Immature natural killer cell (primary cell): ENCODE data around the gene TMEM132C. TPM values are rescaled to one million over a fixed set of nuclear protein-coding genes. Genes with fewer than 3 reads are reported as not detected.

Experiments used
- DNase-seq, 3 donors: peaks; one replicate each; pipeline ENCODE4 v3.0.0; 2022; ENCODE audit warnings: mixed read lengths in 1 of 3
- H3K27ac Mint-ChIP-seq, 6 donors: one replicate each; pipeline ENCODE4 v1.8.0; 2020; ENCODE audit warnings: mixed read lengths in 6 of 6, mild to moderate bottlenecking in 5 of 6, inconsistent platforms in 4 of 6, moderate library complexity in 3 of 6
- H3K27me3 Mint-ChIP-seq, 3 donors: one replicate each; pipeline ENCODE4 v1.8.0; 2020 to 2021; ENCODE audit warnings: low read depth in 3 of 3, mild to moderate bottlenecking in 3 of 3, mixed read lengths in 3 of 3, moderate library complexity in 3 of 3, inconsistent platforms in 1 of 3
- H3K36me3 Mint-ChIP-seq, 3 donors: one replicate each; pipeline ENCODE4 v1.8.0; 2020; ENCODE audit warnings: mixed read lengths in 3 of 3, inconsistent platforms in 2 of 3, mild to moderate bottlenecking in 2 of 3
- H3K4me1 Mint-ChIP-seq, 2 donors: one replicate each; pipeline ENCODE4 v1.8.0; 2020; ENCODE audit warnings: inconsistent platforms in 2 of 2, mild to moderate bottlenecking in 2 of 2, mixed read lengths in 2 of 2, moderate library complexity in 1 of 2
- H3K4me3 Mint-ChIP-seq, 5 donors: one replicate each; pipeline ENCODE4 v1.8.0; 2020; ENCODE audit warnings: mild to moderate bottlenecking in 5 of 5, mixed read lengths in 5 of 5, inconsistent platforms in 3 of 5, moderate library complexity in 3 of 5
- H3K9me3 Mint-ChIP-seq, 6 donors: one replicate each; pipeline ENCODE4 v1.8.0; 2020; ENCODE audit warnings: mild to moderate bottlenecking in 6 of 6, mixed read lengths in 6 of 6, inconsistent platforms in 4 of 6, moderate library complexity in 3 of 6
- polyA plus RNA-seq, 3 donors: library from polyadenylated mRNA; unstranded; fragments of 300-500 nt; fragmentation: Illumina TruSeq; gene quantifications; one replicate each; pipeline ENCODE4 v1.2.3, GENCODE V29; 2021

The TMEM132C gene
- polyA plus RNA-seq, 3 donors from 2014 or later, result 0.24 TPM; not detected in 2

GRCh38 chr12:128617304-128617833 is 350.4 kb downstream of the TMEM132C start:
- DNase-seq, result no peak
- H3K27me3 Mint-ChIP-seq, result peaks cover 3 to 5% (median 4%) of the 10 kb centered on the region in 3 donors
- peak overlapping the region in 1 of 6 donors; percentile 59 for H3K27ac Mint-ChIP-seq
- no peaks in the 10 kb centered on the region for H3K9me3 Mint-ChIP-seq
- peaks cover 4 to 8% of the 10 kb centered on the region in 2 donors for H3K4me1 Mint-ChIP-seq
- H3K36me3 Mint-ChIP-seq, result no peaks in the 10 kb centered on the region
- H3K4me3 Mint-ChIP-seq, result no peak overlapping the region

- Mint-ChIP-seq H3K4me1 (peaks cover 4 to 8% of the 10 kb centered on the region in 2 donors), H3K36me3 (no peaks in the 10 kb centered on the region)
Measured at GRCh38 chr12:128619263-128619662, 352.3 kb downstream of the TMEM132C start.

GRCh38 chr12:128621304-128621703 is 354.3 kb downstream of the TMEM132C start:
- Mint-ChIP-seq H3K36me3 (no peaks in the 10 kb centered on the region), H3K27ac (no peak overlapping the region), H3K4me1 (peaks cover 4 to 8% of the 10 kb centered on the region in 2 donors), H3K4me3 (no peak overlapping the region), H3K27me3 (peaks cover 2 to 3% (median 3%) of the 10 kb centered on the region in 3 donors), H3K9me3 (no peaks in the 10 kb centered on the region)
- no peak for DNase-seq

More at GRCh38 chr12:128619263-128619662, 352.3 kb downstream of the TMEM132C start:
- Mint-ChIP-seq H3K4me3 (no peak overlapping the region), H3K9me3 (no peaks in the 10 kb centered on the region), H3K27ac (no peak overlapping the region), H3K27me3 (peaks cover 3 to 4% (median 3%) of the 10 kb centered on the region in 3 donors)
- no peak for DNase-seq

DNA sequence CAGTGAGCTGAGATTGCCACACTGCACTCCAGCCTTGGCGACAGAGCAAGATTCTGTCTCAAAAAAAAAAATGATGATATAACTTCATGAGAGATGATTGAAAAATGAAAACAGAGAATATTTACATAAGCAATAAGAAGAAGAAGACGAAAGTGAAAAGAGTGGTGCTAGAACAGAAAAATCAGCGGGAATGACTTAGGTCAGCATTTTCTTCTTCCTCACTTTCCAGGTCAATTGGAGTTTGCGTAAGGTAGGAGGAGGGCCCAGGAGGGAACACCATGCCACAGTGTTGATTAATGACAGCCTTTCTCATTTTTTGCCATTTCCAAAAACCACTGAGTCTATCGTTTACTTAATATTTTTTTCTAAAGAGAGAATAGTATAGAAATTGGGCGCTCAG is 356.8 kb downstream of the TMEM132C start:
- no peak for DNase-seq
- Mint-ChIP-seq H3K27ac (no peak overlapping the region), H3K4me1 (no peaks in the 10 kb centered on the region), H3K27me3 (peaks cover 0 to 4% (median 0%) of the 10 kb centered on the region in 3 donors), H3K9me3 (no peaks in the 10 kb centered on the region), H3K4me3 (no peak overlapping the region), H3K36me3 (peaks cover 0 to 4% (median 0%) of the 10 kb centered on the region in 3 donors)

DNA sequence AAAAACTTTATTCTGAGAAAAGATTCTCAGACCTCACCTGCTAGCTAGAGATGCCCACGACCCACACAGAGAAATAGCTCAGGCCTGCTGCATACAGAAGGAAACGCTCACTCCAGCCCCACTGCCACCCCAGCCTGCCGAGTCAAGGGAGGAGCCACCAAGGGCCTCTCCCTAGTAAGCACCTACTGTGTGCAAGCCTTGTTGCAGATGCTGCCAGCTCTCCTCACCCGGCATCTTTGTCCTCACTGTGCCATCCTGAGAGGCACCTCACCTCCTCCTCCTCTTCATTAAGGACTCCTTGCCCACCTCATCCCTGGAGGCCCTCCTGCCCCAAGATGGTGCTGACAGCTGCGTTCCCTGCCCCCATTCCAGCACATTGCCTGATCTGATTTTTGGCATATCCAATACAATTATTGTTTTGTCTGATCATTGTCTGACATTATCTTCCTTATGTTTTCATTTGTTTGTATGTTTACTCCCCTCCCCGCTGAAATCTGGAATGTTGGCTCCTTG is 359.9 kb downstream of the TMEM132C start:
- Mint-ChIP-seq H3K4me1 (no peaks in the 10 kb centered on the region), H3K36me3 (peaks cover 0 to 4% (median 0%) of the 10 kb centered on the region in 3 donors), H3K9me3 (peaks cover 0 to 2% (median 0%) of the 10 kb centered on the region in 6 donors), H3K27ac (no peak overlapping the region), H3K4me3 (no peak overlapping the region), H3K27me3 (peaks cover 0 to 9% (median 3%) of the 10 kb centered on the region in 3 donors)
- DNase-seq, result no peak

GRCh38 chr12:128627659-128628058 is 360.7 kb downstream of the TMEM132C start:
- no peak for DNase-seq
- no peak overlapping the region for H3K27ac Mint-ChIP-seq
- H3K27me3 Mint-ChIP-seq, result peaks cover 0 to 9% (median 3%) of the 10 kb centered on the region in 3 donors
- H3K36me3 Mint-ChIP-seq, result peaks cover 0 to 4% (median 0%) of the 10 kb centered on the region in 3 donors
- H3K4me1 Mint-ChIP-seq, result no peaks in the 10 kb centered on the region
- H3K9me3 Mint-ChIP-seq, result peaks cover 0 to 2% (median 0%) of the 10 kb centered on the region in 6 donors
- H3K4me3 Mint-ChIP-seq, result no peak overlapping the region

DNA sequence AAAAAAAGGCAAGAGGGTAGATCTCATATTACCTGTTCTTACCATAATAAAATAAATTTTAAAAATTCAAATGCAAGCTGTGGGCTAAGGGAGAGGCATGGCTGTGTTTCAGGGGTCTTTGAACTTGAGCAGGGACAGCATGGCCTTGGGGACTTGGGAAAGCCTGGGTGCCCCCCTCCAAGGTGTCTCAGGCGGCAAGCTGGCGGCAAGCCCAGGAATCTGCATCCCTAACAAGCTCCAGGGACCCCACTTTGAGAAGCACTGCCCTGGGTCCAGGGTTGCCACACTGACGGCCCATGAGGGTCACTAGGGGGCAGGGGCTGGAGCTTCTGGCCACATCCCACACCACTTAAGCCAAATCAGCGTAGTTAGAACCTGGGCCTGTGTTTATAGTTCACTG is 363.0 kb downstream of the TMEM132C start:
- Mint-ChIP-seq H3K27me3 (peaks cover 2 to 9% (median 6%) of the 10 kb centered on the region in 3 donors), H3K36me3 (peaks cover 0 to 4% (median 0%) of the 10 kb centered on the region in 3 donors), H3K27ac (no peak overlapping the region), H3K4me3 (no peak overlapping the region), H3K4me1 (no peaks in the 10 kb centered on the region), H3K9me3 (peaks cover 0 to 2% (median 0%) of the 10 kb centered on the region in 6 donors)
- no peak for DNase-seq

GRCh38 chr12:128637642-128638606 is 371.0 kb downstream of the TMEM132C start:
- Mint-ChIP-seq H3K27me3 (peaks cover 0 to 3% (median 2%) of the 10 kb centered on the region in 3 donors), H3K9me3 (no peaks in the 10 kb centered on the region), H3K27ac (peak overlapping the region in 5 of 6 donors; percentile 49 to 71 (median 66)), H3K4me3 (no peak overlapping the region), H3K4me1 (peaks cover 0 to 6% of the 10 kb centered on the region in 2 donors), H3K36me3 (no peaks in the 10 kb centered on the region)
- DNase-seq, result peak in 1 of 3 donors; percentile 9

DNA sequence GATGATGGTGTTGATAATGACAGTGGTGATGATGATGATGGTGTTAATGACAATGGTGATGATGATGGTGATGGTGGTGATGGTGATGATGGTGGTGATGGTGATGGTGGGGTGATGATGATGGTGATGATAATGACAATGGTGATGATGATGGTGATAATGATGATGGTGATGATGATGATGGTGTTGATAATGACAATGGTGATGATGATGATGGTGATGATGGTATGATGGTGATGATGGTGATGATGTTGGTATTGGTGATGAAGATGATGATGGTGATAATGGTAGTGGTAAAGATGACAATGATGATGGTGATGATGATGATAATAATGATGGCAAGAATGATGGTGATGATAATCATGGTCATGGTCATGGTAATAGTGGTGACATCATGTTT is 372.1 kb downstream of the TMEM132C start:
- no peak for DNase-seq
- peaks cover 0 to 3% (median 0%) of the 10 kb centered on the region in 3 donors for H3K27me3 Mint-ChIP-seq
- H3K4me1 Mint-ChIP-seq, result peaks cover 3 to 6% of the 10 kb centered on the region in 2 donors
- no peaks in the 10 kb centered on the region for H3K9me3 Mint-ChIP-seq
- no peak overlapping the region for H3K4me3 Mint-ChIP-seq
- H3K36me3 Mint-ChIP-seq, result no peaks in the 10 kb centered on the region
- H3K27ac Mint-ChIP-seq, result no peak overlapping the region

DNA sequence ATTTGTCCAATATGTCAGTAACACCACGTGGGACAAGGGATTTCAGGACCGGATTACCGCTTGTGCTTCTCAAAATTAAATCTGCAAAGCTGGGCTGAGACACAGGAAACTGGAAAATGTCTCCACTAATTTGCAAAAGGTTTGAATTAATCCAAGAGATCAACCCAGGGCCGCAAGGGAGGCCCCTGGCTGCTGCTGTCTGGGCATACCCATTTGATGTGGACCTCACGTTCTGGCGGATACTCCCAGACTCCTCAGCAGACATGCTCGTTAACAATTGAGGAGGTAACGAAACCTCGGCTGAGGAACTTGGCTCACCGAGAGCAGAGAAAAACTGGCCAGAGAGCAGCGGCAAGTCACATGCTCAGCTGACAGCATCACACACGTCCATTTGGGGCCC is 376.2 kb downstream of the TMEM132C start:
- H3K27ac Mint-ChIP-seq, result no peak overlapping the region
- no peak for DNase-seq
- peaks cover 26 to 31% of the 10 kb centered on the region in 2 donors for H3K4me1 Mint-ChIP-seq

GRCh38 chr12:128644664-128645296 is 377.8 kb downstream of the TMEM132C start:
- Mint-ChIP-seq H3K4me1 (peaks cover 36 to 38% of the 10 kb centered on the region in 2 donors), H3K9me3 (no peaks in the 10 kb centered on the region), H3K4me3 (peak overlapping the region in 1 of 5 donors; percentile 7), H3K36me3 (peaks cover 0 to 12% (median 4%) of the 10 kb centered on the region in 3 donors), H3K27ac (peak overlapping the region in 3 of 6 donors; percentile 17 to 78 (median 59)), H3K27me3 (peaks cover 0 to 2% (median 0%) of the 10 kb centered on the region in 3 donors)
- peak; percentile 41 to 52 (median 48) for DNase-seq

More for the DNA sequence above, 376.2 kb downstream of the TMEM132C start:
- Mint-ChIP-seq H3K4me3 (no peak overlapping the region), H3K36me3 (peaks cover 0 to 9% (median 4%) of the 10 kb centered on the region in 3 donors), H3K9me3 (no peaks in the 10 kb centered on the region), H3K27me3 (peaks cover 0 to 2% (median 0%) of the 10 kb centered on the region in 3 donors)

- Mint-ChIP-seq H3K27me3 (peaks cover 0 to 2% (median 0%) of the 10 kb centered on the region in 3 donors), H3K36me3 (peaks cover 0 to 12% (median 4%) of the 10 kb centered on the region in 3 donors), H3K4me1 (peaks cover 31 to 39% of the 10 kb centered on the region in 2 donors), H3K27ac (peak overlapping the region; percentile 25 to 83 (median 49)), H3K4me3 (peak overlapping the region in 2 of 5 donors; percentile 5 to 6), H3K9me3 (no peaks in the 10 kb centered on the region)
- DNase-seq, result no peak
Measured at GRCh38 chr12:128649902-128650301, 382.9 kb downstream of the TMEM132C start.

DNA sequence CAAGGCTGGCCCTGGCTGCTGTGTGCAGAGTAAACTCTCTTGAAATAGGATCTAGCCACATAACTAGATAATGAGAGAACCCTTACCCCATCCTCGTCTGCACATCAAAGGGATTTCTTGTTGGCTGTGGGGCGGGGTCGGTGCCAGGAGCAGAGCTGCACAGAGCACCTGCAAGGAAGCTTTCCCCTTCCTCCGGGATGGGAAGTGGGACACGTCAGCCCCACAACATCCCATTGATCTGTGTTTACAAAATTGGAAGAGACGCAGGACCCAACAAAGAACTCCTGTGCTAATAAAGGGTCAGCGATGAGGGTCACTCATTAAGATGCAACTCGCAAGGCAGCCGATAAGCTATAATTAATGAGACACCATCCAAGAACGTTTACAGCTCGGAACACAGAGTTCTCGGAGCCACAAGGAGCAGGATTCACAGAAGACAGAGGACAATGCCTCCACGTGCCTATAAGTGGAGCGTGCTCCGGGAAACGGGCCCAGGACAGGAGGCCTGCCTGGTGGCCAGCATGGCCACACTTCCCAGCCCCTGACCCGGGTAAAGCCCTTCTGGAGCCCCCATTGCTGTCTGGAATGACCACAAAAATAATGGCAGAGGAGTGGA is 385.3 kb downstream of the TMEM132C start:
- DNase-seq, result no peak
- H3K36me3 Mint-ChIP-seq, result peaks cover 0 to 10% (median 4%) of the 10 kb centered on the region in 3 donors
- peaks cover 20 to 27% of the 10 kb centered on the region in 2 donors for H3K4me1 Mint-ChIP-seq
- no peak overlapping the region for H3K27ac Mint-ChIP-seq
- no peak overlapping the region for H3K4me3 Mint-ChIP-seq
- no peaks in the 10 kb centered on the region for H3K9me3 Mint-ChIP-seq
- peaks cover 0 to 2% (median 0%) of the 10 kb centered on the region in 3 donors for H3K27me3 Mint-ChIP-seq
